Kidney glomerular epithelial cell (primary cell): ENCODE data around the gene SLC36A3.
A peak's percentile ranks its signal among the peaks of the same experiment; 100 is the strongest.

Experiments
- DNase-seq: peaks from one replicate; lab custom pipeline; 2025; lab: John Stamatoyannopoulos, UW

Gene SLC36A3

DNA sequence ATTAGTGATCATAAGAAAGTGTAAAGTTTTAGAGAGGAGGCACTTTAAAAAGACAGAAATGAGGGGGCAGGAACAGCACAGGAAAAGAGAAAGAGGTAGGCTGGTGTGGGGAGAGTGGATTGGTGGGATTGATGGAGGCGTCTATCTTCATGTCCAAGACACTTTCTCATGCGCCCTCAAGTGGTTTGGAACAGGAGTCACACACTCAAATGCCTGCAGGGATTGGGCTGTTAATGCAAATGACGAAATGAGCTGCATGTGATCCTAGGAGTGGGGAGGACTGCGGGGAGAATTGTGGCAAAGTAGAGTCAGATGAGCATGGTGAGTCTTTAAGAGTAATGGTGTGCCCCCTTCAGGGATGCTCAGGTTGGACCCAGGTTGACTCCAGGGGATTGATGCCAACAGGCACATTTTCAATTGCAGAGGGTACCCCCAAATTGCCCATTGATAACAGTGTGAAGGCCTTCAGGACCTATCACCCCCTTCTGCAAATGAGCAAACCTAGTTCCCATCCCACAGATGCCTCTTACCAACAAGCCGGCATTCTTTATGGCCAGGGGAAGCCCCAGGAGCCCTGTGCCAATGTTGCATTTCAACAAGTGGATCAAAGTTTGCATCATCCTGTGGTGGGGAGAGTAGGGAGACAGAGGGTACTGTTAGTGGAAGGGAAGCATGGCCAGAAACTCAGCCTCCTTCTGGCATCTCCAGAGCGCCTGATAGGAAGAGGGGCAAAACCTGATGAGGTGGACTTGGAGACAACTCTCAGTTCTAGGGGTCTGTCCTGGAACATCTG is 5.3 kb downstream of the SLC36A3 start:
- peak; percentile 77 for DNase-seq

GRCh38 chr5:151296974-151297373 is 6.6 kb downstream of the SLC36A3 start:
- DNase-seq, result no peak

GRCh38 chr5:151296478-151296830 is 7.1 kb downstream of the SLC36A3 start:
- DNase-seq, result no peak

DNA sequence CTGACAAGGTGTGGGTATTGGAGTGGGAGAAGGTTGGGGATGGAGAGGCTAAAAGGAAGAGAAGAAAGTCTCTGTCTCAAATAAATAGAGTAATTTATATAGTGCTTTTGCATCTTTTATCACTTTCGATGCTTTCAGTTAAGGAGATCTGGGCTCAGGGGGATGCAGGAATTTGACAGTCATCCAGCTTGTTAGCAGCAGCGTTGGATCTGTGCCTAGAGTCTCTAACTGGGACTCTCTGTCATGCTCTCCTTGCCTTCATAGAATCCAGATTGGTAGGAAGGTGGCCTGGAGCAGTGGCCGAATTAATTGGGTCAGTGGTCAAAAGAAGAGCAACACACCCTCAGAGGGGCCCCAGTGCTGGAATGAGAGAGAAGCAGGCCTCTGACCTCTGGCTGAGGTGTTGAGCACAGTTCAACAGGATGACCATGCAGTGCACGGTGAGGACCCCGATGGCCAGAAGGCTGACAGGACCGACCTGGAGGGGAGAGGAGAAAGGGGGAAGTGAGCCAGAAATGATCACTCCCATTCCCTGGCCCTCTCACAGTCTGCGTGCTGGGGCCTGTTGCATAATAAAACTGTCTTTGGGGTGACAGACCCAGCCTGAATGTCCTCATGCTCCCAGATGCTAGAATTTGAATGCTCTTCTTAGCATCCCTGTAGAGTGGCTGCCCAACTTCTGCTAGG is 7.6 kb downstream of the SLC36A3 start:
- no peak for DNase-seq

DNA sequence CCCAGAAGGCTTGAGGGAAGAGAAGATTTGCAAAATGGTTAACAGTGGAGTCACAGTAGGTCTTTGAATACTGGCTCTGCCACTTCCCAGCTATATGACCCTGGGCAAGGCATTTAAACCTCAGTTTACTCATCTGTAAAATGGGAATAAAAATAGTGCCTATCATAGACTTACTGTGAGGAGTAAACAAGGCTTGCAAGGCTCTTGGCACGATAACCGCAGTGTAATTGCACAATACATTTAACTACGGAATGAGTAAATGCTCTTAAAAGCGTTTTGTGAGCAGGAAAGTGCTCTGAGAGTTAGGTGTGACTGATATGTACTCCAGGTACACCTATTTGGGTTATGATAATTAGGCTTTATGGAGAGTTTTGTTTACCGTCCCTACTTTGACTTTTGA is 8.4 kb downstream of the SLC36A3 start:
- no peak for DNase-seq

DNA sequence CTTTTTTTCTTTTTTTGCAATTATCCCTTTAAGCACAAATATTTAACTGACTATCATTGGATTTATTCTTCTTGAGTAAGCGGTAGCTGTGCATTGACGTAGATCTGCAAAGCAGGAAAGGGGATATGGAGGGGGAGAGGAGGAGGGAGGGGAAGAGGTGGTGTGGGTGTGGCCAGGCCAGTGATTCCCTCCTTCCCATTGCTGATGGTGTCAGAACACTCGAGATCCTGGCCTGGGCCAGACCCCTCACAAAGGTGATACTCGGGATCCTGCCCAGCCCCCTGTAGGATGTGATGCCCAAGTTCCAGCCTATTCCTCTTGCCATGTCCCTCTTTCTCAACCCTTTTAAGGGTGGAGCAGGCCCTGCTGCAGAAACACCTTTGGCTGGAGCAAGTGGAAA is 9.9 kb downstream of the SLC36A3 start:
- no peak for DNase-seq

GRCh38 chr5:151288180-151288579 is 15.4 kb downstream of the SLC36A3 start:
- peak; percentile 12 for DNase-seq

- DNase-seq, result no peak
Measured at GRCh38 chr5:151286246-151286645, 17.3 kb downstream of the SLC36A3 start.

DNA sequence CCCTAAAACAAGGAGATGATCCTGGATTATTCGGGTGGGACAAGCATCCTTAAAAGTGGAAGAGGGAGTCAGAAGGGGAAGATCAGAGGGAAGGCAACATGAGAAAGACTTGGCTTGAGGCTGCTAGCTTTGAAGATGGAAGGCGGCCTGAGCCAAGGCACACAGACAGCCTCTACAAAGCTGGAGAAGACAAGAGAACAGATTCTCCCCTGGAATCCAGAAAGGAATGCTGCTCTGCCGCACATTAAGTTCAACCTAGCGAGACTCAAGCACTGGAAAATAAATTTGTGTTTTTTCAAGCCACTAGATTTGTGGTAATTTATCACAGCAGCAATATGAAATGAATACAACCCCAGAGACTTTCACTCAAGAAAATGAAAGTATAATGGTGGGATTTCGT is 17.9 kb downstream of the SLC36A3 start:
- DNase-seq, result no peak

GRCh38 chr5:151284392-151284967 is 19.1 kb downstream of the SLC36A3 start:
- DNase-seq, result no peak

DNA sequence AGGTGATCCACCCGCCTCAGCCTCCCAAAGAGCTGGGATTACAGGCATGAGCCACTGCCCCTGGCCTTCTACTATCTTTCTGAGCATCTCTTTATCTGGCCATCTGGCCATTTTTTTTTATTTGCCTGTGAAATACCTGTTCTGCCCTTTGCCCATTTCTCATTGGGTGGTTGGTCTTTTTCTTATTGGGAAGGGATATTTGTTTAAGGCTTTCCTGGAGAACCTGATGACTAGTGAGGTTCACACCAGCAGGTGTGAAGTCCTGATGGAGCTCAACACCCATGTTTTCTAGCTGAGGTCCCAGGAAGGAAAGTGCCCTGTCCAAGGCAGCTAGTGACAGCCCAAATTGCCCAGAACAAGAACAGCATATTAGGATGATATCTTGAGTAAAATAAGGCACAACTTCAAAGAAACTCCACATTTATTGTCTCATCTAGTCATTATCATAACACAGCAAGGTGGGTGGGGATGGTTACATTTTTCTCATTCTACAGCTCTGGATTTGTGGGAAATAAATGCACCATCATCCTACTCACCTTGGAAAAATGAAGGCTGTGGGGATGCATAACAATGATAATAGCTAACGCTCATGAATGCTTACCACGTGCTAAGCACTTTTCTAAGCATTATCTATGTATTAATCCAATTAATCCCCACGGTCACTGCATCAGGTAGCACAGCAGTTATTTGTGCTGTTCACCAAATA is 20.3 kb downstream of the SLC36A3 start:
- no peak for DNase-seq

- DNase-seq, result no peak
Measured at GRCh38 chr5:151281001-151281639, 22.4 kb downstream of the SLC36A3 start.

GRCh38 chr5:151280443-151280842 is 23.1 kb downstream of the SLC36A3 start:
- no peak for DNase-seq

DNA sequence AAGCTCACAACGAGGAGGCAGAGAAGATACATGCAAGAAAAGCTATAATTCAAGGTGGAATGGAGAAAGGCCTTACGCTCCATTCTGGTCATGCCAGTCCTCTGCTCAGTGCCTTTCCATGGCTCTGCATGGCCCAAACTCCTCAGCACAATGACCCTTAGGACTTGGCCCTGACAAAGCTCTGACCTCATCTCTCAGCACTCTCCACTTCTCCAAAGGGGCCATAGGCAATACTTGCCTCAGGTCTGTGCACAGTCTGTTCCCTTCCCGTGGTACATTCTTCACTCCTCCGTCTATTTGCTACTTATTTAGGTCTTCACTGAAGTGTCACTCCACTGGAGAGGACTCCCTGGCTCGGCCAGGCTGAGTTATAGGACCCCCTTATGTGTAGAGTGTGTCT is 24.7 kb downstream of the SLC36A3 start:
- no peak for DNase-seq

- DNase-seq, result no peak
Measured at GRCh38 chr5:151275803-151276202, 27.8 kb downstream of the SLC36A3 start.

DNA sequence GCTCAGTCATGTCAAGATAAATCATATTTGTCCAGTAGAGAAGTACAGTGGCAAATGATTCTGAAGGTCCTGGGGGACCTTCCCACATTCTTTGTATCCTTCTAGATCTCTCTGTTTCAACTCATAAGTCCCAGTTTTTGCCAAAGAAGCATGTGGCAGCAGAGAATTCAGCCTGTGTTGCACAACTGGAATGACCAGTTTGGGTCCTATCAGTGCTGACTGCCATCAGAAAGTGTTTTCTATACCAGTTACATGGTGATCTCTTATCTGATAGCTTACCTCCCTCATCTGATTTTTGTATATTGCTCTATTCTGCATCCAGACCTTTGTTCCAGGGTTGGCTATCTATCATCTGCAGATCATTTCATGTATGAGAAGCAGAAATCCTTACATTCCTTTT is 28.9 kb downstream of the SLC36A3 start:
- no peak for DNase-seq

DNA sequence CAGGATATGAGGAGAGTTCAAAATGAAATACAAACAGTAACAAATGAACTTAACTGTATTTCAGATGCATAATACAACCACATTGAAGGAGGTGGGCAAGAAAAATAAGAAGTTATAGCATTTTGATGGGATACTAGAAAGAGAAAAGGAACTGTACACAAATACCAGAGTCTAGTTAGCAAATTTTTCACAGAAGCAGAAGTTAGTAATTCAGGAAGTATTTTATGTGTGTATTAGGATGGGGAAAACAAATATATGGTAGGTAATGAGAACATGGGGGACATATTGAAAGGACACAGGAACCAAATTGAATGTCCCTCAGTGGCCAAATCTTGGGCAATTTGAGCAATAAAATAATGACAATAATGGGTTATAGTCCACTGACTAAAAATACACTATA is 32.2 kb downstream of the SLC36A3 start:
- no peak for DNase-seq

DNA sequence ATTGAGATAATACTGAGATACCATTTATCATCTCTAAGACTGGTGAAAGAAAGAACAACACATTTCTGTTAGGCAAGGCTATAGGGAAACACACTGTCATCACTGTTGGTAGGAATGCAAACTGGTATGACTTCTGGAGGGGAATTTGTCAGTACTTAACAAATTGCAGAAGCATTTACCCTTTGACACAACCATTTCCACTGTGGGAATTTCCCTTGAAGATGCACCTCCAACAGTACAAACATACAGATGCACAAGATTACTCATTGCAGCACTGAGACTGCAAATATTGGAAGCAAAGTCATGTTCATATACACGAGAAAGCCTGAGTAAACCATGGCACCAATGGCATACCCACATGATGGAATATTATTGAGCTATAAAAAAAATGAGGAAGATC is 33.0 kb downstream of the SLC36A3 start:
- DNase-seq, result peak; percentile 59

DNA sequence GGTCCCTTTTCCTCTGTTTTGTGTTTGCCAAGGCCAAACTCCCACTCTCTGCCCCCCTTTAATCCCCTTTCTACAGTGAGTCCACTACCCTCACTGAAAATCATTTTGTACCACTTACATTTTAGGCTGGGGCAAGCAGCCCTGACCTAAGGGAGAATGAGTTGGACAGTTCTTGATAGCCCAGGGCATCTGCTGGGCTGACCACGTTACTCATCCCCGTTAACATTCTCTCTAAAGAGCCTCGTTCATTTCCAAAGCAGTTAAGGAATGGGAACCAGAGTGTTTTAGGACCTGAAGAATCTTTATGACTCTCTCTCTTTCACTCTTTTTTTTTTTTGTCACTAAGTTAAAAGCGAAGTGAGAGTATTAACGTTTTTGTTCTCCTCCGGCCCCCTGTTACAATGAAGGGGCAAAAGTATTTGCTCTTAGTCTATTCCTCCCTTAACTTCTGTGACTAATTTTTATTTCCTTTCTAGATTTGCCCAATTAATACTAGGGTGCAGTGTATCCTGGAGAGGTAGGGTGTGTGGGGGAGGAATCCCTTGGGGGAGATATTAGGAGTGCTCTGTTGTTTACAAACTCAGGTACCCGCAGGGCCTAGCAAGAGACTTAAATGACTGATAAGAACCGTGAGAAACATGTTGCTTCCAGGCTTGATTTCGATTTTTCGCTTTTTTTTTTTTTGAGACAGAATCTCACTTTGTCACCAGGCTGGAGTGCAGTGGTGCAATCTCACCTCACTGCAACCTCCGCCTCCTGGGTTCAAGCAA is 35.9 kb downstream of the SLC36A3 start:
- no peak for DNase-seq

DNA sequence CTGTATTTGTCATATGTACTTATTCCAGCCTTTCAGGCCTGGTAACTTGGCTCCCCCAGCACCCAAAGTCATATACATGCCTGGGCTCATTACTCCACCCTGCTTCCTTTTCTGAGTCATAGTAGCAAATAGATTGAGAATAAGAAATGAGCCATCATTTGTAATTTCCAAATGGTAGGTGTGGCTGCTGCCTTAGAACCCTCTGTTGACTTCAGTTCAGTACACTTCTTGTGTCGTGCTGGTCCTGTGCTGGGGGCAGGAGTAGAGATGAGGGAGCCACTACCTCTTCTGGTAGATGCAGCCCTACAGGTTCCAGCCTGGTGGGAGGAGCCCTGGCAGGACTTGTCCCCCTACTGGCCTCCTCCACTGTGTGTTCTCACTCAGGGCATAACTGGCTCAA is 39.5 kb downstream of the SLC36A3 start:
- DNase-seq, result no peak

- DNase-seq, result no peak
Measured at GRCh38 chr5:151262532-151262931, 41.0 kb downstream of the SLC36A3 start.

- no peak for DNase-seq
Measured at GRCh38 chr5:151259931-151260330, 43.6 kb downstream of the SLC36A3 start.
